Heart right ventricle (tissue), 16 donors: ENCODE data around the gene CHRD. TPM values are rescaled to one million over a fixed set of nuclear protein-coding genes. Genes with fewer than 3 reads are reported as not detected.
A peak's percentile ranks its signal among the peaks of the same experiment; 100 is the strongest.

Experiments used
- ATAC-seq, 8 donors: fragments of 200-7000 bp; cut with Tn5 transposase; one replicate each; pipeline ENCODE4 v1.9.1; 2020; ENCODE audit warnings: mild to moderate bottlenecking in 8 of 8, moderate library complexity in 8 of 8, moderate number of reproducible peaks in 1 of 8
- DNase-seq, 2 donors: peaks; one replicate each; pipeline ENCODE4 v3.0.0-alpha.2; 2020
- H3K27ac ChIP-seq, 10 donors: fragments of 200-600 bp; sonication (generic) in 2 of 10; one replicate each; pipeline versions ENCODE4 v1.5.0 to v1.8.0; 2020 to 2022; ENCODE audit warnings: mild to moderate bottlenecking in 3 of 10
- H3K27me3 ChIP-seq, 7 donors: fragments of 200-600 bp; one replicate each; pipeline ENCODE4 v1.8.0; 2021 to 2022; ENCODE audit warnings: mild to moderate bottlenecking in 2 of 7
- H3K36me3 ChIP-seq, 9 donors: fragments of 200-600 bp; sonication (generic) in 1 of 9; one replicate each; pipeline versions ENCODE4 v1.5.0 to v1.8.0; 2020 to 2022; ENCODE audit warnings: mild to moderate bottlenecking in 2 of 9
- H3K4me1 ChIP-seq, 9 donors: fragments of 200-600 bp; sonication (generic) in 1 of 9; one replicate each; pipeline versions ENCODE4 v1.5.0 to v1.8.0; 2020 to 2022; ENCODE audit warnings: mild to moderate bottlenecking in 4 of 9
- H3K4me3 ChIP-seq, 10 donors: fragments of 200-600 bp; sonication (generic) in 2 of 10; one replicate each; pipeline versions ENCODE4 v1.5.0 to v1.8.0; 2020 to 2022; ENCODE audit warnings: mild to moderate bottlenecking in 7 of 10, moderate library complexity in 2 of 10
- H3K9me3 ChIP-seq, 11 donors: fragments of 200-600 bp in 10 of 11; sonication (generic) in 2 of 11; one replicate each; pipeline versions ENCODE4 v1.5.0 to v1.8.0; 2013 to 2022; ENCODE audit warnings: mild to moderate bottlenecking in 2 of 11, control low read depth in 1 of 11, moderate library complexity in 1 of 11
- WGBS, 2 donors: extraction: QIAGEN DNeasy Blood & Tissue Kit; methylation state at CpG; one replicate each; pipeline ENCODE4 v1.1.7; 2013; ENCODE audit warnings: inconsistent platforms in 1 of 2; 5-methylcytosine and 5-hydroxymethylcytosine counted together
- intact Hi-C, 10 donors: fragments of 100-400 bp; cut with DNase I; formaldehyde crosslinking; loops; one replicate each; pipeline versions ENCODE4 v1.11.1 to v1.14.2; 2022
- polyA plus RNA-seq, 2 donors: library from polyadenylated mRNA; stranded (reverse); fragments of 200-250 nt; gene quantifications; one replicate each; pipeline ENCODE4 v1.2.3, GENCODE V29; 2013
- total RNA-seq, 10 donors: library from RNA; stranded (reverse); fragmentation: NEBNext Ultra II Directional in 3 of 10; extraction: Animal tissue kit (Norgen Biotek cat#: 25700) in 3 of 10; gene quantifications; one replicate each; pipeline versions ENCODE4 v1.2.1 to v1.2.4, GENCODE V29; 2021 to 2023
- TF ChIP-seq, protein P1 (sequence below), 9 donors: fragments of 200-600 bp; sonication (generic) in 2 of 9; IDR thresholded peaks; one replicate each; pipeline versions ENCODE4 v1.5.0 to v1.8.0; 2021 to 2022; ENCODE audit warnings: antibody characterized with exemption in 9 of 9, mild to moderate bottlenecking in 5 of 9, moderate library complexity in 1 of 9
- donor health status: Arrhythmogenic right ventricular cardiomyopathy.
- donor health status: ischemic (EF 13 %, LVEDD 7.1; RV severe dilation, severe dysfunction).
- donor health status: healthy with polysubstance abuse.
- donor health status: DM: no; HTN: yes; CAD: no.
- donor health status: DM: no; HTN: no; CAD: no.
- donor health status: ischemic (EF 25% LVEDD 6.9; RV normal size, moderate dysfunction).
- donor health status: ischemic (EF 25% LVEDD 5.7; RV mildly dilated, moderate dysfunction).
- donor health status: healthy.
- donor health status: DM: yes; HTN: yes; CAD: no.
- donor health status: Ischemic cardiomyopathy.
- donor health status: ischemic (EF 35%, LVEDD 5.7; RV mildly dilated, moderate dysfunction).
- donor health status: nonischemic (EF 11% LVEDD 7.7; RV severe dilation, severe dysfunction).
- donor health status: DM: yes; HTN: yes; CAD: no.
- donor health status: PGD.
- donor health status: ischemic (EF 29% LVEDD 5.4; RV normal size, mild dysfunction).
- donor health status: nonischemic (EF 23%, LVEDD 6.1; RV moderate dilation, normal function).

The CHRD gene
- total and polyA plus RNA-seq, 12 donors, result 1.4 to 17.3 (median 3.9) TPM

DNA sequence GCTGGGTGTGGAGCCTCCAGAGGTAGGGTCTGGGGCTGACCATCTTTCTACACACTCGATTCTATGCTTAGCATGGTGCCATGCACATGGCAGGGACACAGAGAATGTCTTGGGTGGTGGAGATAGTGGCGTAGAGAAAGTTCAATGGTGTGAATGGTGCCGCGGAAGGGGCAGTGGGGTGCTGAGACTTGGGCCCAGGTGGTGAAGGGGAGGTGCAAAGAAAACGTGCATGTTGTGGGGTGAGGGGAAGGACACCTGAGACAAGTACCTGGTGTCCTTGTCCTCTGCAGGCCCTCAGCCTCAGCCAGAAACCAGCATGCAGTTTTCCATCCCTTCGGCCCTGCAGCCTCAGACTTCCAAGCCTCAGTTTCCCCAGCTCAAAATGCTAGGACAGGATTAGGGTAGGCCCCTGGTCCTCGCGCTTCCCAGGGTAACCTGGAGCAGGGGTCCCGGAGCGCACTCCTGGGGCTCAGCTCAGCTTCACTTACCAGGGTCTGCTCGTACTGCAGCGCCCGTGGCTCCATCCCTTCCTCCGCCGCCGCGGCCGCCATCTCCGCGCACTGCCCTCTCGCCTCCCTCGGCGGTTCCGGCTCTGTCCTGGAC is 18.8 kb upstream of the CHRD start:
- DNase-seq (no peak), ATAC-seq (no peak)
- Histone ChIP-seq H3K27ac (peak overlapping the region; percentile 94 to 100 (median 99)), H3K4me1 (peaks cover 4 to 31% (median 22%) of the 10 kb centered on the region in 9 donors), H3K27me3 (no peaks in the 10 kb centered on the region), H3K9me3 (no peaks in the 10 kb centered on the region), H3K4me3 (peak overlapping the region; percentile 79 to 97 (median 92)), H3K36me3 (peaks cover 0 to 36% (median 0%) of the 10 kb centered on the region in 9 donors)
- intact Hi-C loops, result loop anchor here in 3 of 10 donors (10.0 kb wide), 4 partner anchors 154 to 1574 kb away; partner anchors contain the start of genes MAGEF1 (in 1 of the 3) and TRA2B (in 1 of the 3)
- WGBS, 2 donors, result 8 to 13% methylated on average over 16 to 24 of the region's 24 CpGs
- TF ChIP-seq, protein P1, sequence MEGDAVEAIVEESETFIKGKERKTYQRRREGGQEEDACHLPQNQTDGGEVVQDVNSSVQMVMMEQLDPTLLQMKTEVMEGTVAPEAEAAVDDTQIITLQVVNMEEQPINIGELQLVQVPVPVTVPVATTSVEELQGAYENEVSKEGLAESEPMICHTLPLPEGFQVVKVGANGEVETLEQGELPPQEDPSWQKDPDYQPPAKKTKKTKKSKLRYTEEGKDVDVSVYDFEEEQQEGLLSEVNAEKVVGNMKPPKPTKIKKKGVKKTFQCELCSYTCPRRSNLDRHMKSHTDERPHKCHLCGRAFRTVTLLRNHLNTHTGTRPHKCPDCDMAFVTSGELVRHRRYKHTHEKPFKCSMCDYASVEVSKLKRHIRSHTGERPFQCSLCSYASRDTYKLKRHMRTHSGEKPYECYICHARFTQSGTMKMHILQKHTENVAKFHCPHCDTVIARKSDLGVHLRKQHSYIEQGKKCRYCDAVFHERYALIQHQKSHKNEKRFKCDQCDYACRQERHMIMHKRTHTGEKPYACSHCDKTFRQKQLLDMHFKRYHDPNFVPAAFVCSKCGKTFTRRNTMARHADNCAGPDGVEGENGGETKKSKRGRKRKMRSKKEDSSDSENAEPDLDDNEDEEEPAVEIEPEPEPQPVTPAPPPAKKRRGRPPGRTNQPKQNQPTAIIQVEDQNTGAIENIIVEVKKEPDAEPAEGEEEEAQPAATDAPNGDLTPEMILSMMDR (IDR thresholded peaks at IDR 0.05), result no peak

DNA sequence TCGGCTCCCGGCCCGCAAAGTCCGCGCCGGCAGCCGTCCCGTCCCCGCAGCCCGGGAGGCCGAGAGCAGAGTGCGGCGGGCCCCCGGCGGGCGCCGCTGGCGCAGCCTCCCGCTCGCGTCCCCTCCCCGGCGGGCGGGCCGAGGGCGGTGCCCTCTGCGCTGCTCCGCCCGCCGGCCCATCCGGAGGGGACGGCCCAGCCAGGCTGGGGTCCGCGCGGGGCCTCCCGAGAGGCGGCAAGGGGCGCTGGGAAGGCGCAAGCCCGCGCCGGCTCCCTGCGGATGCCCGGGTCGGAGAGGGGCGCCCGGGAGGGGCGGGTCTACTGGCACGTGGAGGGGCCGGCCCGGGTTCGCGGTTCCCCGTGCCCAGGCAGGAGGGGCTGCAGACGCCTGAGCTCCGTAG is 18.3 kb upstream of the CHRD start, which contains the start of the genes CLCN2 and POLR2H:
Gene CLCN2, minus strand, starts transcription at position 74 of the 400 bp plus-strand sequence. CDS start 126 bp downstream, outside the sequence.
Gene POLR2H, plus strand, starts transcription at position 179 of the 400 bp plus-strand sequence. CDS start 1,783 bp downstream, outside the sequence.
- Histone ChIP-seq H3K27ac (peak within 1 kb of the TSS; percentile 94 to 100 (median 99)), H3K36me3 (peaks cover 0 to 40% (median 1%) of the 10 kb centered on the region in 9 donors), H3K9me3 (no peaks in the 10 kb centered on the region), H3K4me3 (peak within 1 kb of the TSS; percentile 79 to 97 (median 92)), H3K27me3 (no peaks in the 10 kb centered on the region), H3K4me1 (peaks cover 4 to 31% (median 22%) of the 10 kb centered on the region in 9 donors)
- ATAC-seq (peak; percentile 36 to 68 (median 54)), DNase-seq (peak; percentile 41 to 68)
- 0 to 1% methylated on average over 52 to 55 of the region's 56 CpGs for WGBS, 2 donors
- TF ChIP-seq, protein P1 (IDR thresholded peaks at IDR 0.05), result no peak
- intact Hi-C loops, result loop anchor here in 3 of 10 donors (10.0 kb wide), 4 partner anchors 153 to 1573 kb away; partner anchors contain the start of genes MAGEF1 (in 1 of the 3) and TRA2B (in 1 of the 3)

DNA sequence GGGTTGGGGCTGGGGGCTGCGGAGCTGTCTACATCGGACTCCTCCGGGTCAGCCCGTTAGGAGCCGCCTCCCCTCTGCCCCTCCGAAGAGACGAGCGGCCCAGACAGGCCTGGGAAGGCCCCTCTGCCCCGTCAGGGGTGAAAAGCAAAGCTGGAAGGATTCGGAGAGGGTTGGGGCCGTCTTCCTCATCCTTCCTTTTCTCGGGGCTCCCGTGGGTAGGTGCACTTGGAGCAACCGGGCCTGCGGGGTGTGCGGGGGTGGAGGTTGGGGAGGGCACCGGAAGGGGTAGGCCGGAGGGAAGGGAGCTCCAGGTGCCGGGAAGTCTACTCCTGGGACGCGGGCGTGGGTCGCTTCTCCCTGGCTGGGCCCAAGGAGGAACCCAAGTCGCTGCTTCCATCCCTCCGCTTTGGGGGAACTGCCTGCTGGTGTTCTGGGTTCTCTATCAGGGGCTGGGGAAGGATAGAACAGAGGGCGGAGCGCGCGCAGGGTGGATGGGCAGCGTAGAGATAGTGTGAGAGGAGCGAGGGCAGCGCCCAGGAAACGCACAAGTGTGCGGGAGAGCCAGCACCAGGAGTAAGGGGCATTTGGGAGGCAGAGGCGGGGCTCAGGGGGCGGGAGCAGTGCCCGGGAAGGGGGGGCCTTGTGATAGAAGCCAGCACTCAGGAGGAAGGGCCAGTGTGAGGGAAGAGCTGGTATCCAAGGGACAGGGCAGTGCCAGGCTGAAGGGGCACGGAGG is 17.8 kb upstream of the CHRD start:
- peak overlapping the region; percentile 94 to 100 (median 99) for H3K27ac ChIP-seq
- peaks cover 0 to 40% (median 5%) of the 10 kb centered on the region in 9 donors for H3K36me3 ChIP-seq
- DNase-seq (peak; percentile 59 to 68), ATAC-seq (peak; percentile 26 to 70 (median 46))
- TF ChIP-seq, protein P1 (IDR thresholded peaks at IDR 0.05), result no peak
- intact Hi-C loops, result loop anchor here in 3 of 10 donors (2.0 to 10.0 kb wide), 5 partner anchors 25 to 1573 kb away; partner anchors contain the start of genes FAM131A (in 1 of the 3), MAGEF1 (in 1 of the 3) and TRA2B (in 1 of the 3)
- 0% methylated on average over 38 of the region's 38 CpGs for WGBS, 2 donors
- no peaks in the 10 kb centered on the region for H3K9me3 ChIP-seq
- peaks cover 4 to 31% (median 22%) of the 10 kb centered on the region in 9 donors for H3K4me1 ChIP-seq
- no peaks in the 10 kb centered on the region for H3K27me3 ChIP-seq
- peak overlapping the region; percentile 79 to 97 (median 92) for H3K4me3 ChIP-seq
